GM18505 (cell line): ENCODE data around the gene SLC9A3.

Source experiments
- ATAC-seq: cut with Tn5 transposase; IDR thresholded peaks from one replicate; pipeline ENCODE4 v1.9.1; 2021; ENCODE audit not compliant: unreplicated experiment
- POLR2A ChIP-seq: IDR thresholded peaks from 4 replicates; pipeline ENCODE4 v1.6.1; 2011; ENCODE audit warnings: borderline replicate concordance; ENCODE audit not compliant: insufficient read depth, insufficient read length; ENCODE audit errors: extremely low read depth

The SLC9A3 gene

GRCh38 chr5:540071-540905 lies 16.0 kb upstream of the SLC9A3 start:
- no peak for ATAC-seq
- TF ChIP-seq POLR2A = no peak

- no peak for TF ChIP-seq POLR2A
- no peak for ATAC-seq
Measured at GRCh38 chr5:539469-540070, 15.3 kb upstream of the SLC9A3 start.

- no peak for ATAC-seq
- no peak for TF ChIP-seq POLR2A
Measured at GRCh38 chr5:538801-539468, 14.7 kb upstream of the SLC9A3 start.

GRCh38 chr5:538271-538771 lies 14.1 kb upstream of the SLC9A3 start:
- no peak for TF ChIP-seq POLR2A
- ATAC-seq = no peak

- no peak for TF ChIP-seq POLR2A
- ATAC-seq = no peak
Measured at GRCh38 chr5:537621-538071, 13.4 kb upstream of the SLC9A3 start.

- ATAC-seq = no peak
- TF ChIP-seq POLR2A = no peak
Measured at GRCh38 chr5:537098-537497, 12.8 kb upstream of the SLC9A3 start.

GRCh38 chr5:535846-536698 lies 11.8 kb upstream of the SLC9A3 start:
- no peak for ATAC-seq
- no peak for TF ChIP-seq POLR2A

GRCh38 chr5:534743-535671 lies 10.8 kb upstream of the SLC9A3 start:
- no peak for ATAC-seq
- TF ChIP-seq POLR2A = no peak

GRCh38 chr5:533955-534742 lies 9.9 kb upstream of the SLC9A3 start:
- ATAC-seq = no peak
- no peak for TF ChIP-seq POLR2A

- no peak for ATAC-seq
Measured at GRCh38 chr5:533243-533954, 9.2 kb upstream of the SLC9A3 start.

GRCh38 chr5:532521-533242 lies 8.4 kb upstream of the SLC9A3 start:
- ATAC-seq = no peak
- no peak for TF ChIP-seq POLR2A

More at GRCh38 chr5:533243-533954, 9.2 kb upstream of the SLC9A3 start:
- TF ChIP-seq POLR2A = no peak
